Retinal pigment epithelial cell (primary cell): Measurements from ENCODE around the gene NLGN1.
A peak's percentile ranks its signal among the peaks of the same experiment; 100 is the strongest.

Source experiments
- DNase-seq: peaks from one replicate; pipeline ENCODE4 v3.0.0-alpha.2; 2010; ENCODE audit warnings: low read depth
- H3K4me3 ChIP-seq: 2 replicates; pipeline ENCODE4 v1.5.1; 2011; ENCODE audit warnings: mild to moderate bottlenecking, low read length, control low read depth, moderate library complexity
- TF ChIP-seq, protein P1 (sequence below): conservative IDR thresholded peaks from 2 replicates; pipeline ENCODE4 v1.5.1; 2011; ENCODE audit warnings: low read depth, low read length, control low read depth, inconsistent platforms

The NLGN1 gene

DNA sequence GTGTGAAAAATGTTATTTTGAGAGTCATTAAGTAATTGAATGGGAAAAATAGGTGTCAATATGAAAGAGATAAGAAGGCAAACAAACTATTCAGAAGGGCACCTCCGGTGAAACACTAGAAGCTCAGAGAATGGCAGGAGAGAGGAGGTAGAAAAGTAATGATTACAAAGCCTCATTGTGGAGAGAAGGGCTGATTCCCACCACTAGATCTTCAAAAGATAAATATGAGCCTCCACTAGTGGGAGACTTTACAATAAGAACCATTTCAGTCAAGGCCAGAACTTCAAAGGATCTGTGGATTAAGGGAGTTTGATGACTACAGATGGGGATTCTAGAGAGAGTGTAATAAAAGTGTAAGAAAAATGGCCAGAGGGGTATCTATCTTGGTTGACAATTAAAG is 535.6 kb downstream of the NLGN1 start:
- DNase-seq, result no peak
- TF ChIP-seq, protein P1, sequence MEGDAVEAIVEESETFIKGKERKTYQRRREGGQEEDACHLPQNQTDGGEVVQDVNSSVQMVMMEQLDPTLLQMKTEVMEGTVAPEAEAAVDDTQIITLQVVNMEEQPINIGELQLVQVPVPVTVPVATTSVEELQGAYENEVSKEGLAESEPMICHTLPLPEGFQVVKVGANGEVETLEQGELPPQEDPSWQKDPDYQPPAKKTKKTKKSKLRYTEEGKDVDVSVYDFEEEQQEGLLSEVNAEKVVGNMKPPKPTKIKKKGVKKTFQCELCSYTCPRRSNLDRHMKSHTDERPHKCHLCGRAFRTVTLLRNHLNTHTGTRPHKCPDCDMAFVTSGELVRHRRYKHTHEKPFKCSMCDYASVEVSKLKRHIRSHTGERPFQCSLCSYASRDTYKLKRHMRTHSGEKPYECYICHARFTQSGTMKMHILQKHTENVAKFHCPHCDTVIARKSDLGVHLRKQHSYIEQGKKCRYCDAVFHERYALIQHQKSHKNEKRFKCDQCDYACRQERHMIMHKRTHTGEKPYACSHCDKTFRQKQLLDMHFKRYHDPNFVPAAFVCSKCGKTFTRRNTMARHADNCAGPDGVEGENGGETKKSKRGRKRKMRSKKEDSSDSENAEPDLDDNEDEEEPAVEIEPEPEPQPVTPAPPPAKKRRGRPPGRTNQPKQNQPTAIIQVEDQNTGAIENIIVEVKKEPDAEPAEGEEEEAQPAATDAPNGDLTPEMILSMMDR, result peak; percentile 3
- H3K4me3 ChIP-seq, result no peak overlapping the region

DNA sequence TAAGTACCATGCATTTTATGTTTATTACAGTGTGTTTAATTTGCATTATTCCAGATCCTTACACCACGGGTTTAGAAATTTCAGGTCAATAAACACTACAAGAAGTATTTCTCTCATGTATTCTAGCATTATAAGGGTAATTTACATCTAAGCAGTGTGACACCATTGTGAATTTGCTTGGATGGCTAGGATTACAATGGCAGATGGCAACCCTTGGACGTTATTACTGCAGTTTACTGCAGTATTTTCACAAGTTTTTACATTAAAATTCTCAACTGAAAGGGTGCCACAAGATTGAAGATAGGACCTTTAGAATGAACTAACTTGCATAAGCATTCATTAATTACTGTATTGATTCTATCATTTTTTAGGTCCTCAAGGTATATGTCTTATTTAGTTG is 538.8 kb downstream of the NLGN1 start:
- TF ChIP-seq, protein P1, result no peak
- no peak overlapping the region for H3K4me3 ChIP-seq
- DNase-seq, result no peak

DNA sequence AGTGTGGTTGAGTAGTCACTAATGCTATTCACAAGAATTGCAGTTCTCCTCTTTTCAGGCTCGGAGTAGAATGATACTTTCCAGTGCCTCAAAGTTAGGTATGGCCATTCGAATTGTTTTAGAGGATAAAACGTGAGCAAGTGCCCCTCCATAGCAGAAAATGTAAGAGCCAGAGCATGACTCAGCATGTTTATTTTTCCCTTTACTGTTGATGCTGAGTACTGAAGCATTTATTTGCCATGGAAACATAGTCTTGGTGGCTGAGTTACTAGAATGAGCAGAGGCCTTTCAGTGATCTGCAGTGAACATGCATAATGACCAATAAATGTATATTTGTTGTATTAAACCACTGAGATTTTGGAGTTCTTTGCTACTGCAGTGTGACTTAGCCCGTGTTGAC is 540.6 kb downstream of the NLGN1 start:
- no peak overlapping the region for H3K4me3 ChIP-seq
- TF ChIP-seq, protein P1, result no peak
- peak; percentile 32 for DNase-seq

DNA sequence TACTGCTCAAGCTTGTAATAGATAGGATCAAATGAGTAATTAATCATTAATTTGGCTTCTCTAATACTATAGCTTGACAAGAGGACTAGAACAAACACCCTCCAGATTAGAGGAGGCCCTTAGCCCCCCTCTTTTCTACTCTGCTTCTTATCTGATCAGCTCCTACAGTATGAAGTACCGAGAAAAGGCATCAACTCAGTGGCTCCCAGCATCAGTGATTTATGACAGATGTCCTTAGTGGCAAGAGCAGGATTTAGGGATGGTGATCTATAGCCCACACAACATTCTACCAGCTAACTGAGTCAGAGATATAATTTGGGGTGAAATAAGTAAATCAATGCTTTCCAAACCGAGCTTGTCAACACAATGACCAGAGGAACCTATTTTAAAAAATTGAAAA is 541.1 kb downstream of the NLGN1 start:
- no peak overlapping the region for H3K4me3 ChIP-seq
- TF ChIP-seq, protein P1, result no peak
- no peak for DNase-seq

DNA sequence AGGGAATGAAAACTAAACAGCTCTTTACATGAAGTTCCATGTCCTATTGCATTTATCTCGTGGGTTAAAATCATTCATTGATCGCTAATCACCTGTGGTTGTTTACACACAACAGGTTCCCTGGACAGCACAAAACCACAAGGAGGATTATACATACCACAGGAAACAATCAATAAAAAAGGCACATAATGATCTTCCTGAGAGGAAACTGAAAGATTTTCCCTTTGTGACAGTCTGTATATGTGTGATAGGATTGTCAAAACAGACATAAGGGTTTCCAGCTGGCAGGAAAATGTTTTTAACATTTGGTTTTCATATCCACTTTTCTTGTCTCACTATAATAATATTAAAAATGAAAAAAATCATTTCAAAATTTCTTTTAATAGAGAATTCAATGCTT is 541.8 kb downstream of the NLGN1 start:
- TF ChIP-seq, protein P1, result no peak
- no peak for DNase-seq
- no peak overlapping the region for H3K4me3 ChIP-seq

DNA sequence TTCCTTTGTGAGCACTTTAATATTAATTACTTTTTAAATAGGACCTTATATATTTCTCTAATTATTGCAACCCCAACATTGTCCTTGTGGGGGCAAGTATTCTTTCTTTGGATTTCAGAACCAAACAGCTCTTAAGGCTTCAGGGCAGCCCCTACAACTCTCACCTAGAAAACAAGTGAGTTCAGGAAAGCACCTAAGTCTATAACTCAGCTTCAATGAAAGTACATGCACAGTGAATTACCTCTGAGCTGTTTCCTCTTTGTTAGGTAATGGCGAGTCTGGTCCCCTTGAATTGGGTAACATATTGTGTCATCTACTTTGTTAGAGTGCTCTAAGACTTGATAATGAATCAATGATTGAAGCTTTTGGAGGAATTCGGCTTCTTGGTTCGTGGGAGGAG is 545.7 kb downstream of the NLGN1 start:
- no peak for DNase-seq
- TF ChIP-seq, protein P1, result no peak

DNA sequence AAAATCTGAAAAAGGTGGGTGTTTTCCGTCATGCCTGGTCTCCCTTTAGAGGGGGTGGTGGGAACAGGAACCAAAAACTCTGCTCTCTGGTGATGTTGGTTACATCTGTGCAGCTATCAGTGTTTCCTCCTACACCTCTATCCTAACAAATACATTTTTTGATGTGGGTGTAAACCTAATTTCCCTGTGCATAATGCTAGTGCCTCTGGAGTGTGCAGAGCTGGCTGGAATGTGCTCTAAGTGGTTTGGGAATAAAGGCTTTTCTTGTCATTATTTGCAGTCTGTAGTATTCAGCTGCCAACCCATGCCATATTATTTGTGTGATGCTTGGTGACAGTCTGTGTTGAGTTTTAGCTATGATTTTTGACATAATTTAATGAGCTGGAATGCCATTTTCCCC is 547.6 kb downstream of the NLGN1 start:
- H3K4me3 ChIP-seq, result no peak overlapping the region
- no peak for DNase-seq
- TF ChIP-seq, protein P1, result no peak

More for the DNA sequence above, 545.7 kb downstream of the NLGN1 start:
- no peak overlapping the region for H3K4me3 ChIP-seq
